CD4-positive, alpha-beta T cell treated with Interleukin-2 at 100 ng/mL for 4 hours (primary cell): ENCODE results near the gene PRG3.
"Not testable (repeated sequence)": the region's sequence is repeated elsewhere in the genome, so short reads cannot be mapped to it uniquely, and the experiment has no call there.

ENCODE experiments used
- DNase-seq: peaks from one replicate; pipeline ENCODE4 v3.0.0-alpha.2; 2020; ENCODE audit warnings: low spot score

The PRG3 gene

DNA sequence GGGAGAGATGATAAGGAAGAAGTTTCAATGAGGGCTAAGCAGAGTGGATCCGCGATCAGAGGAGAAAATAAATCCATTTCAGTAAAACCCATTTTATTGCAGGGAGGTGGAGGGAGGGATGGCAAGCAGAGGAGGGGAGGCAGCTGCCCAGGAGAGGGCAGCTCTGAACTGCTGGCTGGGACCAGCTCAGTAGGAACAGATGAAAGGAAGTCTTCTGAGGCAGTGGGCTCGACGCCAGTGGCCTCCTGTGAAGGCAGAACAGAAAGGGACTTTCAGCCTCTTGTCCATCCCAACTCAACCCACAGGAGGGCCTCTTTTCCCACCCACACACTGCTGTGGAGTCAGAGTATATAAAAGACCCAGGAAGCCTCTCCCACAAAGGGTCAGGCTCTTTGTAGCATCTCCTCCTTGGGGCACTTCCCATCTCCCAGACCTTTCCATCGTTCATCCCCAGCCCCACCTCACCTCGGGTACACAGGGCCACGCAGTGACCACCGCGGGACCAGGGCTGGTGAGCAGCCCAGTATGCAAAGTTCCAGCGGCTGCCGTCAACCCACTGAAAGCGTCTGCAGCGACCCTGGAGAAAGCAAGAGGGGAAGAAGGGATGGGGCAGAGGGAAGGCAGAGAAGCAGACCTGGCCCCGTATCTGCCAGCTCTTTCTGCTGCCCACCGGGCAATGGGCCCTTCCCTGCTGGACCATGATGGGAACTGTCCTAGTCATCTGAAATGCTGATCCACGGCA lies 6.5 kb upstream of the PRG3 start:
- no peak for DNase-seq

DNA sequence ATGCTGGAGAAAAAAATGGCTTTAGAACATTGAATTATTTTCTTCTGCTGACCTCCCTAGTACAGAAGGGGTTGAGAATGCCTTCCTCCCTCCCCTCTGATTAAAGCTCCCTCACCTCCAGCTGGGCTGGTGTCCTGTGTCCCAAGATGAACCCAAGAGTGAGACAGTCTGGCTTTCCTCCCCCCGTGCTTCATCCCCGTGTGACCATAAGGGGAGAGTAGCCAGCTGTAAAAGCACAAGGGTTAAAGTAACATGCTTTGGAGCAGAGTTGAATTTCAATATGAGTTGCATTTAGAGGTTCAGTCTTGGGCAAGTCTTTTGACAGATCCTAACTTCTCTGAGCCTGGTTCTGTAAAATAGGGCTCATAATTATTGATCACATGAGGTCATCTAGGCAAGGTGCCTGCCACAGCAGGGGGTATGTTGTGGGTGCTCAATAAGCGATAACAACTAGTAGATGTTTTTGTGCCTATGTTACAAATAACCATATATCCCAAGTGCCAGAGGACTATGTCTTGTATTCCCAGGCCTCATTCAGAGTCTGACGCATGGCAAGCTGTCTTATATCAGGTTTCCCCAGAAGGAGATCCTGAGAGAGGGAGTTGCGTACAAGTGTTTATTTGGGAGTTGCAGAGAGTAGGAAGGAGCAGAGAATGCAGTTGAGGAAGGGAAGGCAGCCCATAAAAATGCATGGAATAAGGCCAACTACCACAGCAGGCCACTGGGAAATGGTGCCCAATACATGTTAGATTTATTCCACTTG lies 5.4 kb upstream of the PRG3 start:
- DNase-seq = no peak

DNA sequence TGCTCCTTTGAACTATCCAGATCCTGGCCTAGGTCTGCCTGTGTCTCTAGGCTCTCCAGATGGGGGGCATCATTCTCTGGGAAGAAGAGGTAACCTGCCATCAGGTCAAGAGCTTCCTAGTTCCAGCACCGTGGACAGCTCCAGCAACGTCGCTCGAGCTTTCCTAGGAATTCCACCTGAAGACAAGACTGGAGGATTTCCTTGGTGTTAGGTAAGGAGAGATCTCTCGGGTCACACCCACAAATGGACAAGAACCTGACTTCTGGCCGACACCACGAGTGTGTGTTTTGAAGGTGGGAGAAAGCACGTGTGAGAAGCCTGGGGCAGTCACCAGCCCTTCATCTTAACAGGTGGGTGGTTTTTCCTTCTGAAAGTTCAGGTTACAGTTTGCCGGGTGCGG lies 1.2 kb downstream of the PRG3 start:
- no peak for DNase-seq

DNA sequence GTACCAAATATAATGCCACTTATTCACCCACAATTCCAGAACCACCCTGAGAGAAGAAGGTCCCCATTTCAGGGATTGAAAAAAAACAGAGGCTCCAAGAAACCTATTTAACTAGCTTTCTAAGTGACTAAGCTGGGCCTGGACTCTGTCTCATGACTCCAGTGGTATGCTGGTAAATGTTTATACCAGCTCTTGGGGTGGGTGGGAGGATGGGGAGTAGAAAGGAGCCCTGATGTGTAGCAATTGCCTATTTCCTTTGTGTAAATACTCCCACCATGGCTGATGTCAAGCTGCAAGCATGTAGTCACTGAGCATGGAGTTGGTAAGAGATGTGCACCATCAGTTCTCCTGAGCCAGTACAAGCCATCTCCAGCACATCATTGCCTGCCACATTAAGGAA lies 2.8 kb downstream of the PRG3 start:
- no peak for DNase-seq

DNA sequence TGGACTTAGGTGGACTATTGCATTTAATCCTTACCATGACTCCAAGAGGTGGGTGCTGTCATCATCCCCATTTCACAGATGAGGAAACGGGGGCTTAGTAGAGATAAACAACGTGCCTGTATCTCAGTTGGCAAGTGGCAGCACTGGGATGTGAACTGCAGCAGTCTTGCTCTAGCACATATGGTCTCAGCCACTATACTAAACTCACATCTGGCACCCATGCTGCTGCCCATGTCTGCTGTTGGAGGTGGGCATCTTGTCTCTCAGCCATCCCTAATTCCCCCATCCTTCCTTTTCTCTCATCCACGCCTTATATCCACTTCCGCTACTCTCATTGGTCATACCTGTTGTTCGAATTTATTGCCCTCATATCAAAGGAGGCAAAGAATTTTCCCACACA lies 3.8 kb downstream of the PRG3 start:
- DNase-seq = no peak

DNA sequence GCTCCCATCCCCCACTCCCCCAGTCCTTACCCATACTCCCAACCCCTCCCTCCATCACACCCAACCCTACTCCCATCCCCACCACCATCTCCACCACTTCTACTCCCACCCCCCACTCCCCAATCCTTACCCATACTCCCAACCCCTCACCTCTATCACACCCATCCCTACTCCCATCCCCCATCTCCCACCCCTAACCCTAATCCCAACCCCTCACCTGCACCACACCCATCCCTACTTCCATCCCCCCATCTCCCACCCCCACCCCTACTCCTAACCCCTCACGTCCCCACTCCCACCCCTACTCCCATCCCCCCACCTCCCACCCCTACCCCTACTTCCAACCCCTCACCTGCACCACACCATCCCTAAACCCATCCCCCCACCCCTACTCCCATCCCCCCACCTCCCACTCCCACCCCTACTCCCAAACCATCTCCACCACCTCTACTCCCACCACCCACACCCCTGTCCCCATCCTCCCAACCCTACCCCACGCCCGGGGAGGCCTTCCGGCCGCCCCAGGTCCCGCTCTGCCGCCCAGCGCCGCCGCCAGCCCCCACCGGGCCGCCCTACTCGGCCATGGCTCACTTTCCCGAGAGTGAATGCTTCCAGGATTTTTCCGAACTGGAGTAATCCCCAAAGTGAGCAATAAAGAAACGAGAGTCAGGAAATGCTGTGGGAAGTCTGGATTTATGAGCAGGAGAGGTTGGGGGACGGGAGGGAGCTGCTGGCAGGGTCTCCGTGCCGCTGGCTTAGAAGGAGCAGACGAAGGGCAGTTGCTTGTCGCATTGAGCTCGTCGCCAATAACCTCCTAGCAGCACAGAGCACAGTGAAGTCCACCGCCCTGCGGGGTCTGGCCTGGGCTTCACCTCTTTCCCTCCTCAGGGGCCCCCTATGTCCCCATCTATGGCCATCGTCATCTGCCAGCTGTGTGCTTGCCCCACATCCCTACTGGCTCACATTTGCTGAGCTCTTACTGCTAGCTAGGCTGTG lies 4.6 kb downstream of the PRG3 start:
- no peak for DNase-seq

DNA sequence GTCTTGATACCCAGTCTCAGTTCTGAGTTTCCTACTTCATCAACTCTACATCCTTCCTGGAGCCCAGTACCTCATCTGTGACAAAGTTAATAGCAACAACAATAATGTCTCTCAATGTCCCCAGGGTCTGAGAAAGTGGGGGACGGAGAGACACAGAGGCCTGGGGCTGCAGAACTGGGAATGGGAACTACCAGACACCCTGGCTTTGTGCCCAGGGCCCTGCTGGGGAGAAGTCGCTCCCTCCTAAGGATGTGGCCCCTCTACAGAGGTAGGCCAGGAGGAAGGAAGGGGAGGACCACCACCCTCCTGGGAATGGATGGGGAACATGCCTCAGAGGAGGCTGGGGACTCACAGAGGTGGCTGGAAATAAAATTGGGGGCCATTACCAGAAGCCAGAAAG lies 5.5 kb downstream of the PRG3 start:
- DNase-seq = no peak

DNA sequence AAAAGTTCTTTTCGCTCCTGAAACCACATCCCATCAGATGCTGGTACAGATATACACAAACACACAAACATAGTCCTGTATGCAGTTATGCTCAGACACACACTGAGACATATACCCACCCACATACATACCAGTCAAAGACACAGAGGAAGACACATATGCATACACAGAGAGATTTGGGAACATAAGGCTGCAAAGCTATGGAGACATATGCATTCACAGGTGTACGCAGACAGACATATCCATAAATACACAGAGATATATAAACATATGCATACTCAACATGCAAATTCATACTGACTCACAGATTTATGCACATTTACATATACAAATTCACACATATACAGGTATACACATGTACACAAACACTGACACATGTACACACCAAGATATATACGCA lies 6.0 kb downstream of the PRG3 start:
- DNase-seq = no peak

DNA sequence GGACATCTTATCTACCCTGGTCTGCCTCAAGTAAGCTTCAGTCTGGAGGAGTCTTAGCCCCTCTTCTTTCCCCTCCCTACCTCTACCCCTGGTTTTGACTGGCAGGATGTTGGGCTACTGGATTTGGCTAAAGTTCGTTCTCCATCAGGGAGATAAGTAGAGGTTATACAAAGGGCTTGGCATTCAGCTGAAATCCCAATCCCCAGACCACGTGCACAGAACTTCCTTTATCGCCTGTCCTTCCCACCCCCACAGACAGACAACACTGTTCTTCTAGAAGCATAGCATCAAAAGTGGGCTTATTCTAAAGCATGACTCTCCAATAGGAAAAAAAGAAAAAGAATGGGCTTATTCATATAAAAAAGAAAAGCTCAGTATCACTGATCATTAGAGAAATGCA lies 7.8 kb downstream of the PRG3 start:
- DNase-seq = no peak

DNA sequence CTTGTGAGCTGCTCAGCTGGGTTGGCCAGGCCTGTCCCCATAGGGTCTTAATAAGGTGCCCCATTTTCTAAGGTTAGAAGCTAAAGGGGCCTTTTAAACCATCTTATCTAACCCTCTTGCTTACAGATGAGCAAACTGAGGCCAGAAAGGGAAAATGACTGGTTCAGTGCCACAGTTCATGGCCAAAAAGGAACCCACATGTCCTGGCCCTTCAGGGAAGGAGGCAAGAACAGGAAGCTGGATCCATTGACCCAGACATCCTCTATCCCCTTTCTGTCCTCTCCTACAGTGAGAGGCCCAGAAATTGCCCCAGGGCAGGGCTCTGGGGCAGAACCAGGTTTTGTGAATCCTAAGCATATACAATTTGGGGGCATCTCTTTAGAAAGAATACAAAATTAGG lies 10.0 kb downstream of the PRG3 start:
- no peak for DNase-seq

DNA sequence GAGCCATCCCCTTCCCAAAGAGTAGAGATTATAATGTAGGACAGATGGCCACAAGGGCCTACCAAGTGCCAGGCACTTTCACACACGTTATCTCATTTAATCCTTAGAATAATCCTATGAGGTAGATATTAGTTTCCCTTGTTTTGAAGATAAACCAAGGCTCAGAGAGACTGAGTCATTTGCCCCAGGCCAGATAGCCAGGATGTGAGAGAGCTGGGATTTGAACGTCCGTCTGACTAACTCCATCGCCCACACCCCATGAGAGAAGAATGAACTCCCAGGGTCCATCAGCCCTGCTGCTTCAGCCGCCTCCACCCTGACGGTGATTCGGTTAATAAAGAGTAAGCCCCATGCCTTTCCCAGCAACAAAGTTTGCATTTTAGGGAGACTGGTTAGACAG lies 10.7 kb downstream of the PRG3 start:
- DNase-seq = no peak

DNA sequence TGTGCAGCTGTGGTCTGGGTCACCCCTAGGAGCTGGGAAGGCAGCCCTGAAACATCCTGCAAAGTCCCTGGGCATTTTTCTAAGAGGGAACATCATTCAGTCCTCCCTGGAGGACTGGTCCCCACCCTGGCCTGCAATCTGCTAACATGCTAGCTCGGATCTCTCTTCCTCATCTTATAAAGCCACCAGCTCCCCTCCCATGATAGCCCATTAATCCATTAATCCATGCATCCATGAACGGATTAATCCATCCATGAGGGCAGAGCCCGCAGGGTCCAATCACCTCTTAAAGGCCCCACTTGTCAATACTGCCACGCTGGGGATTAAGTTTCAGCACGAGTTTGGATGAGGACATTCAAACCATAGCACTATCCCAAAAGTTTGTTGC lies 12.1 kb downstream of the PRG3 start:
- no peak for DNase-seq

DNA sequence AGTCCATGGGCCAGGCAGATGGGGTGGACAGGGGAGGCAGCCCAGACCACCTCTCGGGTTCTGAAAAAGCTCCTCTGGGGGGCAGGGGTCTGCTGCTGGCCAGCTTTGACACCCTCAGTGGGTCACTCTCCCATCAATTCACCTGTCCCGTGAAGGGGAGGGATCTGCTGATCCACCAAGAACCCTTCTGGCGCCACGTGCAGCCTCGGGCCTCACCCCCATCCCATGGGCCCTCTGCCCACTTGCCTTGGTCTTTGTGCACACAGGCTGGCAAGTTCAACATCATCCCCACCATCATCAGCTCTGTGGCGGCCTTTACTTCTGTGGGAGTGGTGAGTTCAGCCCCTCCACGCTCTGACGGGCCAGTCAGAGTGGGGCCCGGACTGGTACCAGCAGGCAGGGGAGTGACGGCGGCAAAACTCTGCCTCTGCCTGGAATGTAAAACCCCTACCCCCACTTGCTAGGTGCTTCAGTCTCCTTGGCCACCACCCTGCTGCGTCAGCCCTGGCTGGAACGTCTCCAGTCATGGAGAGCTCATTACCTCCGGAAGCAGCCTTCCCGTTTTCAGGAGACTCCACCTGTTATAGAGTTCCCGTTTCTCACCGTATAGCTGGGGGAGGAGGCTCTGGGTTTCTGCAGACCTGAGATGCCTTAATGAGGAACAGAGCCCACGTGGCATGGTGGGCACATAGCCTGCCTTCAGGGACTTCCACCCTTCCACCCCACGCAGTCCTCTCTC lies 12.7 kb downstream of the PRG3 start:
- no peak for DNase-seq

DNA sequence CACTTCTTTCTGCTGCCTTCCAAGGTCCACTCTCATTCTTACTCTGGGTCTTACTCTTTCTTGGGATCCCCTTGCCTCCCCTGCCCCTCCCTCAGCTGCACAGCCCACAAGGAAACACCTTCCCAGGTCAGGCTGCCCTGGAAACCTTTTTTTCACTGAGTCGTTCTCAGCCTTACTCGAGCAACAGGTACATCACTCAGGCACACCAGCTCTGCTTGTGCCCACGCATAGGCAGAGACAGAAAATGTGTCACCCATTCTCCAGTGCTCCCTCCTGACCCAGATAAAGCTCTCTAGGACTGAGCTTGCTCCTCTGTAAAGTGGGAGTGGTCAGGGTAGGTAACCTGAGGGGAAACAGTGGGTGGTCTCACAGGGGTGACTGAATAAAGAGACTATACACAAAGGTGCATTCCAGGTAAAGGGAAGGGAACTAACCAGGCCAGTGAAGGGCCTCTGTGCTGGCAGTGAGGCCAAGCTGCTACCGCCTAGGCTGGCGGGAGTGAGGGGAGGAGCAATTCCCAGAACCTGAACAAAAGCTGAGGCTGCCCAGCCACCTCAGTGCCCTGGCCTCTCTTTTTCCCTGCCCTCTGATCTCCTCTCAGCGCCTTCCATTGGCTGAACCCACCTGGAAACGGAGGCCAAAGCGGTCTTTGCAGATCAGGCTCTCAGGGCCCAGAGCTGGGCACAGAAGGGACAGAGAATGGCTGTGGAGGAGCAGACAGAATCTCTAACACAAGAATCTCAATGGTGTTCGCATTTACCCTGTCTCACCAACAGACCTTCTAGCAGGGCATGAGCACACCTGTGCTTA lies 15.9 kb downstream of the PRG3 start:
- no peak for DNase-seq

DNA sequence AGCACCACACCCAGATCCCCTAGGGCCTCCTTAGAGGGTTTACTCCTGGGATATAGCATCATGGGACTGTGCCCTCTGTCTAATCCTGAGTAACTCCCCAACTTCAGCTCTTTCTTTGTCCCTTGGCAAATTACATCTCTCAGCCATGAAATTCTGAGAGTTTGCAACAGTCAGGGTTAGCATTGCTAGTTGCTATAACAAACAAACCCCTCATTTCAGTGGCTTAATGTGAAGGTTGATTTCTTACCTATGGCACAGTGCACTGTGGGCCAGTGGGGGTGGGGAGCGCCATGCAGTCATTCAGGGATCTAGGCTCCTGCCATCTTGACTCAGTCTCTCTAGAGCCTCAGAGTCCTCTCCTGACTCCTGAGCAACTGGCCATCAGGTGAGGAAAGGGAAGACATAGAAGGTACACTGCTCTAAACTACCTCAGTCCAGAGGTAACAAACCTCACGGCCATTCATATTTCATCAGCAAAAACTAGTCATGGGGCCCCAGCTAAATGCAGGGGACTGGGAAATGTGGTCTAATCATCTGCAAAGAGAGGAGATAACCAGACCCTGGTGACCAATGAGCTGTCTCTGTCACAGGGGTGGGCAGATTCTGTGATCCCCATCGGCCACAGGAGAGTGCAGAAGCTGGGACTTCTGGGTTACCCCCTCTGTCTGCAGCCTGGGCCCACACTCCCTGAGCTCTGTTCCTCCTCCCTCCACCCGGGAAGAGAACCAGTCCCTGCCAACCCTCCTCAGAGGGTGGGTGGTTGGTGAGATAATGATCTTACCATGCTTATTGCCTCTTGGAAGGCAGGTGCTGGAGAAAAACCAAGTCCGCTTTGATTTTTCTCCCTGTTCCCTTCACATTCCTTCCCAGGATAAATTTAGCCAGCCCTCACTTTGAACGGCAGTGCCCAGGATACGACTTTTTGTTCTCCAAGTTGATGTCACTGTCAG lies 17.5 kb downstream of the PRG3 start:
- DNase-seq = no peak

DNA sequence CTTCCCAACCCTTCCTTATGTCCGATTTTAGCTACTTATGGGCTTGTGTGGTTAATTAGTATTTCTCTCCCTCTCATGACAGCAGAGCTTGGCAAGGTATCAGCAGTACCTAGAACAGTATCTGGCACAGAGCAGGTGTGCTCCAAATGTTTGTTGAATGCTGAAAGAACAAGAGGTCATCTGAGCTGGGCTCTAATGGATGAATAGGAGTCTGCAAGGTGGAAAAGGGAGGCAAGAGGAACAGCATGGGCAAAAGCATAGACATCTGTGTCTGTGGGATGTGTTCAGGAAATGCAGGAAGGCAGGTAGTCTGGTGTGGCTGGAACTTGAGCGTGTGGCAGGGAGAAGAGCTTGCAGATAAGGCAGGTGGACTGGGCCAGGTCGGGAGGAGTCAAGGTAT lies 19.0 kb downstream of the PRG3 start:
- no peak for DNase-seq

DNA sequence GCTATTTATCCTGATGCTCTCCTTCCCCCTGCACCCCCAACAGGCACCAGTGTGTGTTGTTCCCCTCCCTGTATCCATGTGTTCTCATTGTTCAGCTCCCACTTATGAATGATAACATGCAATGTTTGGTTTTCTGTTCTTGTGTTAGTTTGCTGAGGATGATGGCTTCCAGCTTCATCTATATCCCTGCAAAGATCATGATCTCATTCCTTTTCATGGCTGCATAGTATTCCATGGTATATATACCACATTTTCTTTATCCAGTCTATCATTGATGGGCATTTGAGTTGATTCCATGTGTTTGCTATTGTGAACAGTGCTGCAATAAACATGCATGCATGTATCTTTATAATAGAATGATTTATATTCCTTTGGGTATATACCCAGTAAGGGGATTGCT lies 19.5 kb downstream of the PRG3 start:
- DNase-seq = not testable (repeated sequence)

DNA sequence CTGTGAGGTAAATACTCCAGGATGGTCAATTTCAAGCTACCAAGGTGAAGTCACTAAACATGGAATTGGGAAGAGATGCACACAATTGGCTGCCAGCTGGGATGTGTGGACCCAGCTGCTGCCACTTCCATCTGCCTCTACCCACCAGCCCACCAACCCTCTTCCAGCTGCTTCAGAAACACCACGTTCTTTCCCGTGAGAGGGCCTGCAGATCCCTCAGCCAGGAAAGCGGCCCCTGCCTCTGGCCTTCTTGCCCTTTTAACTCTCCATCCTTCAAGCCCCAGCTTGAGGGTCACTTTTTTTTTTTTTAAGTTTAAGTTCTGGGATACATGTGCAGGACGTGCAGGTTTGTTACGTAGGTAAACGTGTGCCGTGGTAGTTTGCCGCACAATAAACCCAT lies 20.0 kb downstream of the PRG3 start:
- no peak for DNase-seq

DNA sequence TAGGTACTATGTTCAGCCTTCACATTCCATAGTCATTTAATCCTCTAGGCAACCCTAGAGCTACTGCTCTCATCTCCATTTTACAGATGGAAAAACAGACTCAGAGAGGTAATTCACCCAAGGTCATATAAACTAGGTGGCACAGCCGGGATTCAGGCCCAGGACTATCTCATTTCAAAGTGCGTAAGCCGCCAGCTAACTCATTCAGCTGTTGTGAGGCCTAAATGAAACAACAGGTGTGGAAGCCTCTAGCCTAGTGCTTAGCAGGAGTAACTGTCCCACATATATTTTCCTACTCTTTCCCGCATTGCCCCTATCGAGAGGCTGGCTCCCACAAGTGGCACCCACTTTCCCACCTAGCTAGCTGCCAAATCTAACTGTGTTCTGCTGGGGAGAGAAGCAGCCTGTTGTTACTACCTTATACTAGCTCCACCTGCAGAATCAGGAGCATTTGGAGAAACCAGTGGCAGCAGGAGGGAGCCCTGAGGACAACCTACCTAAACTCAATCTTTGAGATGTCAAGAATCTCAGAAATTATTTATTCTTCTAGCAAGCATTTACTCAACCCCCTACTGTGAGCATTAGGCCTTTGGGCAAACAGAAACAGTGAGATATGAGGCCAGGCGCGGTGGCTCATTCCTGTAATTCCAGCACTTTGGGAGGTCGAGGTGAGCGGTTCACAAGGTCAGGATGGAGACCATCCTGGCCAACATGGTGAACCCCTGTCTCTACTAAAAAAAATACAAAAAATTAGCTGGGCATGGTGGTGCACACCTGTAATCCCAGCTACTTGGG lies 20.9 kb downstream of the PRG3 start:
- no peak for DNase-seq
